SK-N-SH (cell line): ENCODE data around the gene ISY1. TPM values are rescaled to one million over a fixed set of nuclear protein-coding genes. Genes with fewer than 3 reads are reported as not detected.

ENCODE experiments used
- CTCF ChIA-PET: fragments of 300-600, 350-600 bp; formaldehyde crosslinking; extraction: SDS; loops from one replicate; lab custom pipeline; 2021; lab: Yijun Ruan, JAX
- POLR2A ChIA-PET: fragments of 350-600 bp; sonication (Branson Sonifier 250); formaldehyde crosslinking; extraction: SDS; loops from one replicate; lab custom pipeline; 2020; ENCODE audit warnings: antibody characterized with exemption, inconsistent platforms; lab: Yijun Ruan, JAX
- DNase-seq: peaks from one replicate; pipeline ENCODE4 v3.0.0; 2012
- H2AFZ ChIP-seq: fragments of 200-600 bp; sonication (generic); 2 replicates; pipeline ENCODE4 v1.8.1; 2016; ENCODE audit warnings: antibody characterized with exemption, mild to moderate bottlenecking, low read depth
- H3F3A ChIP-seq: fragments of 200-600 bp; sonication (generic); replicated peaks from 2 replicates; pipeline ENCODE3; 2016; ENCODE audit warnings: antibody characterized with exemption, mild to moderate bottlenecking; ENCODE audit not compliant: insufficient read depth
- H3K27ac ChIP-seq, 2 experiments: fragments of 200-500 bp in 1 of 2; fragments of 200-600 bp in 1 of 2; sonication (Bioruptor generic) in 1 of 2; sonication (generic), shearing (Covaris generic) in 1 of 2; 2 replicates each; pipeline versions ENCODE4 v1.5.1 to v1.6.1; 2014 to 2016; ENCODE audit warnings: low read depth in 2 of 2, inconsistent platforms in 1 of 2, low read length in 1 of 2, mild to moderate bottlenecking in 1 of 2, mixed read lengths in 1 of 2
- H3K27me3 ChIP-seq: fragments of 200-600 bp; sonication (generic), shearing (Covaris generic); 2 replicates; pipeline ENCODE4 v1.6.1; 2016; ENCODE audit warnings: mixed run types; ENCODE audit not compliant: insufficient read depth
- H3K36me3 ChIP-seq, 2 experiments: fragments of 200-500 bp in 1 of 2; fragments of 200-600 bp in 1 of 2; sonication (Bioruptor generic) in 1 of 2; sonication (generic) in 1 of 2; replicated peaks in 1 of 2; 2 replicates each; pipeline versions ENCODE3 to v1.5.1; 2014 to 2016; ENCODE audit warnings: low read length in 1 of 2, mild to moderate bottlenecking in 1 of 2; ENCODE audit not compliant: insufficient read depth in 2 of 2, control insufficient read depth in 1 of 2
- H3K4me1 ChIP-seq, 2 experiments: fragments of 200-500 bp in 1 of 2; fragments of 200-600 bp in 1 of 2; sonication (Bioruptor generic) in 1 of 2; sonication (generic), shearing (Covaris generic) in 1 of 2; 2 replicates each; pipeline versions ENCODE4 v1.5.1 to v1.6.1; 2014 to 2016; ENCODE audit warnings: low read depth in 1 of 2, low read length in 1 of 2, mixed run types in 1 of 2; ENCODE audit not compliant: insufficient read depth in 2 of 2, control insufficient read depth in 1 of 2
- H3K4me2 ChIP-seq: fragments of 200-600 bp; sonication (generic), shearing (Covaris generic); 2 replicates; pipeline ENCODE4 v1.6.1; 2017; ENCODE audit warnings: mixed run types
- H3K4me3 ChIP-seq, 2 experiments: fragments of 200-500 bp in 1 of 2; fragments of 200-600 bp in 1 of 2; sonication (Bioruptor generic) in 1 of 2; sonication (generic), shearing (Covaris generic) in 1 of 2; 2 replicates each; pipeline versions ENCODE4 v1.5.1 to v1.8.1; 2014 to 2016; ENCODE audit warnings: low read depth in 2 of 2, inconsistent platforms in 1 of 2, low read length in 1 of 2, mild to moderate bottlenecking in 1 of 2, mixed read lengths in 1 of 2, moderate library complexity in 1 of 2
- H3K79me2 ChIP-seq: fragments of 200-600 bp; sonication (generic); 2 replicates; pipeline ENCODE4 v1.8.1; 2017; ENCODE audit warnings: mild to moderate bottlenecking; ENCODE audit not compliant: insufficient read depth
- H3K9ac ChIP-seq: fragments of 200-600 bp; sonication (generic); 2 replicates; pipeline ENCODE4 v1.6.1; 2017; ENCODE audit warnings: mixed run types
- H3K9me2 ChIP-seq: fragments of 200-600 bp; sonication (generic); 2 replicates; pipeline ENCODE4 v1.6.1; 2017; ENCODE audit warnings: mixed run types
- H3K9me3 ChIP-seq: fragments of 200-600 bp; sonication (generic); 2 replicates; pipeline ENCODE4 v1.6.1; 2017; ENCODE audit warnings: mixed run types, mild to moderate bottlenecking, moderate library complexity
- H4K20me1 ChIP-seq: fragments of 200-600 bp; sonication (generic); 2 replicates; pipeline ENCODE4 v1.6.1; 2017; ENCODE audit warnings: mild to moderate bottlenecking, mixed run types; ENCODE audit not compliant: insufficient read depth
- CTCF ChIP-seq: fragments of 200-600 bp; sonication (generic); IDR thresholded peaks from 2 replicates; pipeline ENCODE4 v1.6.1; 2017; ENCODE audit warnings: antibody characterized with exemption, mild to moderate bottlenecking, moderate library complexity
- JUND ChIP-seq: IDR thresholded peaks from 2 replicates; pipeline ENCODE4 v1.4.0; 2012
- MXI1 ChIP-seq: IDR thresholded peaks from 2 replicates; pipeline ENCODE4 v1.6.1; 2012; ENCODE audit warnings: mild to moderate bottlenecking, low read depth, low read length, improper control_type of control experiment
- NFIC ChIP-seq: IDR thresholded peaks from 2 replicates; pipeline ENCODE4 v1.4.0; 2012; ENCODE audit warnings: borderline replicate concordance
- NRF1 ChIP-seq: IDR thresholded peaks from 2 replicates; pipeline ENCODE4 v1.6.1; 2012; ENCODE audit warnings: low read depth, mild to moderate bottlenecking, low read length
- POLR2AphosphoS5 ChIP-seq: IDR thresholded peaks from 2 replicates; pipeline ENCODE4 v1.6.1; 2012; ENCODE audit warnings: low read depth, low read length
- RCOR1 ChIP-seq: fragments of 150-350 bp; IDR thresholded peaks from 2 replicates; pipeline ENCODE4 v1.6.1; 2017; ENCODE audit warnings: antibody characterized with exemption, low read length
- TAF1 ChIP-seq: IDR thresholded peaks from 2 replicates; pipeline ENCODE4 v1.6.1; 2012; ENCODE audit warnings: low read depth, mild to moderate bottlenecking, low read length, moderate library complexity, borderline replicate concordance
- TCF12 ChIP-seq: IDR thresholded peaks from 2 replicates; pipeline ENCODE4 v1.4.0; 2012
- WGBS: methylation state at CpG from one replicate; pipeline ENCODE4 v1.1.6; 2017; ENCODE audit warnings: low lambda C conversion rate; 5-methylcytosine and 5-hydroxymethylcytosine counted together
- polyA plus RNA-seq, 3 experiments: library from polyadenylated mRNA; depleted of rRNA; stranded (reverse); fragments of >200 nt; gene quantifications; 2 replicates each; pipeline ENCODE4 v1.2.3, GENCODE V29; 2012
- TF ChIP-seq, protein P1 (sequence below): fragments of 150-350 bp; IDR thresholded peaks from 2 replicates; pipeline ENCODE4 v1.6.1; 2016; ENCODE audit warnings: mild to moderate bottlenecking, low read depth, low read length
- TF ChIP-seq, protein P2 (sequence below): IDR thresholded peaks from 2 replicates; pipeline ENCODE4 v1.4.0; 2012; ENCODE audit warnings: low read depth
- TF ChIP-seq, protein P3 (sequence below): IDR thresholded peaks from 2 replicates; pipeline ENCODE4 v1.4.0; 2012; ENCODE audit warnings: low read depth, borderline replicate concordance
- TF ChIP-seq, protein P4 (sequence below): IDR thresholded peaks from 2 replicates; pipeline ENCODE4 v1.6.1; 2012; ENCODE audit warnings: mild to moderate bottlenecking, low read depth, low read length, moderate library complexity
- TF ChIP-seq, protein P5 (sequence below): IDR thresholded peaks from 2 replicates; pipeline ENCODE4; 2012

Gene ISY1
- polyA plus RNA-seq, 1 of the 3 experiments (the other 2 are of a cell fraction) = 20.9 TPM

GRCh38 chr3:129104051-129104450 lies 56.8 kb downstream of the ISY1 start:
- 100% methylated on average over 4 of the region's 6 CpGs for WGBS
- no peaks in the 10 kb centered on the region for H3K27me3 ChIP-seq
- H3F3A ChIP-seq = no peaks in the 10 kb centered on the region
- no peak overlapping the region for H2AFZ ChIP-seq
- no peaks in the 10 kb centered on the region for H3K9me2 ChIP-seq
- peaks cover 46% of the 10 kb centered on the region for H3K79me2 ChIP-seq
- TF ChIP-seq, protein P1, sequence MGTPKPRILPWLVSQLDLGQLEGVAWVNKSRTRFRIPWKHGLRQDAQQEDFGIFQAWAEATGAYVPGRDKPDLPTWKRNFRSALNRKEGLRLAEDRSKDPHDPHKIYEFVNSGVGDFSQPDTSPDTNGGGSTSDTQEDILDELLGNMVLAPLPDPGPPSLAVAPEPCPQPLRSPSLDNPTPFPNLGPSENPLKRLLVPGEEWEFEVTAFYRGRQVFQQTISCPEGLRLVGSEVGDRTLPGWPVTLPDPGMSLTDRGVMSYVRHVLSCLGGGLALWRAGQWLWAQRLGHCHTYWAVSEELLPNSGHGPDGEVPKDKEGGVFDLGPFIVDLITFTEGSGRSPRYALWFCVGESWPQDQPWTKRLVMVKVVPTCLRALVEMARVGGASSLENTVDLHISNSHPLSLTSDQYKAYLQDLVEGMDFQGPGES = no peak
- TF ChIP-seq RCOR1 (no peak), NRF1 (no peak), POLR2AphosphoS5 (no peak), MXI1 (no peak), CTCF (no peak), JUND (no peak), TAF1 (no peak), TCF12 (no peak), NFIC (no peak)
- TF ChIP-seq, protein P2, sequence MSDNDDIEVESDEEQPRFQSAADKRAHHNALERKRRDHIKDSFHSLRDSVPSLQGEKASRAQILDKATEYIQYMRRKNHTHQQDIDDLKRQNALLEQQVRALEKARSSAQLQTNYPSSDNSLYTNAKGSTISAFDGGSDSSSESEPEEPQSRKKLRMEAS = no peak
- TF ChIP-seq, protein P3, sequence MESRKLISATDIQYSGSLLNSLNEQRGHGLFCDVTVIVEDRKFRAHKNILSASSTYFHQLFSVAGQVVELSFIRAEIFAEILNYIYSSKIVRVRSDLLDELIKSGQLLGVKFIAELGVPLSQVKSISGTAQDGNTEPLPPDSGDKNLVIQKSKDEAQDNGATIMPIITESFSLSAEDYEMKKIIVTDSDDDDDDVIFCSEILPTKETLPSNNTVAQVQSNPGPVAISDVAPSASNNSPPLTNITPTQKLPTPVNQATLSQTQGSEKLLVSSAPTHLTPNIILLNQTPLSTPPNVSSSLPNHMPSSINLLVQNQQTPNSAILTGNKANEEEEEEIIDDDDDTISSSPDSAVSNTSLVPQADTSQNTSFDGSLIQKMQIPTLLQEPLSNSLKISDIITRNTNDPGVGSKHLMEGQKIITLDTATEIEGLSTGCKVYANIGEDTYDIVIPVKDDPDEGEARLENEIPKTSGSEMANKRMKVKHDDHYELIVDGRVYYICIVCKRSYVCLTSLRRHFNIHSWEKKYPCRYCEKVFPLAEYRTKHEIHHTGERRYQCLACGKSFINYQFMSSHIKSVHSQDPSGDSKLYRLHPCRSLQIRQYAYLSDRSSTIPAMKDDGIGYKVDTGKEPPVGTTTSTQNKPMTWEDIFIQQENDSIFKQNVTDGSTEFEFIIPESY = no peak
- TF ChIP-seq, protein P4, sequence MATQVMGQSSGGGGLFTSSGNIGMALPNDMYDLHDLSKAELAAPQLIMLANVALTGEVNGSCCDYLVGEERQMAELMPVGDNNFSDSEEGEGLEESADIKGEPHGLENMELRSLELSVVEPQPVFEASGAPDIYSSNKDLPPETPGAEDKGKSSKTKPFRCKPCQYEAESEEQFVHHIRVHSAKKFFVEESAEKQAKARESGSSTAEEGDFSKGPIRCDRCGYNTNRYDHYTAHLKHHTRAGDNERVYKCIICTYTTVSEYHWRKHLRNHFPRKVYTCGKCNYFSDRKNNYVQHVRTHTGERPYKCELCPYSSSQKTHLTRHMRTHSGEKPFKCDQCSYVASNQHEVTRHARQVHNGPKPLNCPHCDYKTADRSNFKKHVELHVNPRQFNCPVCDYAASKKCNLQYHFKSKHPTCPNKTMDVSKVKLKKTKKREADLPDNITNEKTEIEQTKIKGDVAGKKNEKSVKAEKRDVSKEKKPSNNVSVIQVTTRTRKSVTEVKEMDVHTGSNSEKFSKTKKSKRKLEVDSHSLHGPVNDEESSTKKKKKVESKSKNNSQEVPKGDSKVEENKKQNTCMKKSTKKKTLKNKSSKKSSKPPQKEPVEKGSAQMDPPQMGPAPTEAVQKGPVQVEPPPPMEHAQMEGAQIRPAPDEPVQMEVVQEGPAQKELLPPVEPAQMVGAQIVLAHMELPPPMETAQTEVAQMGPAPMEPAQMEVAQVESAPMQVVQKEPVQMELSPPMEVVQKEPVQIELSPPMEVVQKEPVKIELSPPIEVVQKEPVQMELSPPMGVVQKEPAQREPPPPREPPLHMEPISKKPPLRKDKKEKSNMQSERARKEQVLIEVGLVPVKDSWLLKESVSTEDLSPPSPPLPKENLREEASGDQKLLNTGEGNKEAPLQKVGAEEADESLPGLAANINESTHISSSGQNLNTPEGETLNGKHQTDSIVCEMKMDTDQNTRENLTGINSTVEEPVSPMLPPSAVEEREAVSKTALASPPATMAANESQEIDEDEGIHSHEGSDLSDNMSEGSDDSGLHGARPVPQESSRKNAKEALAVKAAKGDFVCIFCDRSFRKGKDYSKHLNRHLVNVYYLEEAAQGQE = no peak
- TF ChIP-seq, protein P5, sequence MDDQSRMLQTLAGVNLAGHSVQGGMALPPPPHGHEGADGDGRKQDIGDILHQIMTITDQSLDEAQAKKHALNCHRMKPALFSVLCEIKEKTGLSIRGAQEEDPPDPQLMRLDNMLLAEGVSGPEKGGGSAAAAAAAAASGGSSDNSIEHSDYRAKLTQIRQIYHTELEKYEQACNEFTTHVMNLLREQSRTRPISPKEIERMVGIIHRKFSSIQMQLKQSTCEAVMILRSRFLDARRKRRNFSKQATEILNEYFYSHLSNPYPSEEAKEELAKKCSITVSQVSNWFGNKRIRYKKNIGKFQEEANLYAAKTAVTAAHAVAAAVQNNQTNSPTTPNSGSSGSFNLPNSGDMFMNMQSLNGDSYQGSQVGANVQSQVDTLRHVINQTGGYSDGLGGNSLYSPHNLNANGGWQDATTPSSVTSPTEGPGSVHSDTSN = no peak
- H3K9ac ChIP-seq = no peak overlapping the region
- ChIA-PET CTCF (interaction anchor here (1.5 kb wide), 1 partner anchor 134 kb away, joined by 9 read pairs; no protein-coding TSS in a partner anchor), POLR2A (no interaction called here)
- H3K27ac ChIP-seq = no peak overlapping the region
- no peak for DNase-seq
- peaks cover 2 to 7% of the 10 kb centered on the region in 2 experiments for H3K36me3 ChIP-seq
- H3K4me3 ChIP-seq = no peak overlapping the region
- H4K20me1 ChIP-seq = peaks cover 47% of the 10 kb centered on the region
- H3K9me3 ChIP-seq = no peaks in the 10 kb centered on the region
- H3K4me2 ChIP-seq = no peak overlapping the region
- H3K4me1 ChIP-seq = no peaks in the 10 kb centered on the region
